ENCODE results near the gene RBM8A.

Gene RBM8A

DNA sequence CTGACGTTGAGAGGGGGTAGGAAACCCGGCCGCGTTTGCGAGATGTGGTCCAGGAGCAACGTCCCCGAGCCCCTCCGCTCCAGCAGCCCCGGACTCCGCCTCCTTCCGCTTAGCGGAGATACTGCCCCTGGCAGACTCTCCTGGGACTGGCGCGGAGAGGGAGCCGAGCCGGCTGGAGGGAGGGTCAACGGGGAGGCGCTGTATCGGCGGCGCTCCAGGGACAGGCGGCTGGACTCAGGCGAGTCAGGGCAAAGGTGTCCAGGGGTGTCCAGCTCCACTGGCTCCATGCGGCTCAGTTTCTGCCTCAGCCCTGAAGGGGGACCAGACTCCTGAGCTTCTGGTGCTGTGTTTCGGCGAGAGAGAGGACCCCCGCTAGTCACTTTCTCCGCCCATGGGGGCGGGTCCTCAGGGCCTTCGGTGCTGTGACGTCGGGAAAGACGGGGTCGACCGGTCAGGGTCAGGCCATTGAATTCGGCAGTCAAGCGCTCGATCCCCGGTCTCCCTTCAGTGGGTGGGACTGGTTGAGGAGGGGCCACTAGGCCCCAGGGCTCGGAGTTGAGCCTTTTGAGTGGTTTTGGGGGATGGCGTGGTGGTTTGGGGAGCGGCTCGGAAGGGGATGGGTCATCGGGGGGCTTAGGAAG is 33.3 kb upstream of the RBM8A start:
- Mint-ChIP-seq H3K27ac (peak overlapping the region; percentile 94), H3K4me3 (peak overlapping the region; percentile 94), H3K36me3 (no peaks in the 10 kb centered on the region), H3K4me1 (ENCODE audit: low read depth) (peaks cover 77% of the 10 kb centered on the region), H3K9me3 (ENCODE audit: low read depth) (no peaks in the 10 kb centered on the region), H3K27me3 (no peaks in the 10 kb centered on the region)

DNA sequence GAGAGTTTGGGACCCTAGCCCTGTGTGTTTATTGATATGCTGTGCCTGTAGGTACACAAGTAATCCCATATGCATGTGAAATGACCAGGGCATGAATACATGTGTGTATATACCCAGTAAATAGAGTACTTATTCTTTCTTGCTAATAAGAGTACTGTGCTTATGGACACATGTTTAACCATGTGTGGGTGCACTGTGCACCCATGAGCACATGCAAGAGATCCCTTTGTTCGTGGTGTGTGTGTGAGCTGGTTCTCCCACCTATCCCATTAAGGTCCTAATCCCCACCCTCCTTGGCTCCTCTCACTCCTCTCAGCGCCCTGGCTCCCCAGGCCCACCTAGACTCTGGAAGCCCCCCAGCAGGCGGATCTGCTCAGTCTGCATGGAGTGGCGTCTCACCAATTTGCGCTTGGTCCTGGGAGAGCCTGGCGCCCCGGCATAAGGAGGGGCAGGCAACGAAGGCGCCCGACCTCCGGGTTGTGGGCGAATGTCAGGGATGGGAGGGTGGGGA is 32.7 kb upstream of the RBM8A start:
- no peaks in the 10 kb centered on the region for H3K27me3 Mint-ChIP-seq
- no peaks in the 10 kb centered on the region for H3K36me3 Mint-ChIP-seq
- H3K4me3 Mint-ChIP-seq: peak overlapping the region; percentile 75
- peaks cover 78% of the 10 kb centered on the region for H3K4me1 Mint-ChIP-seq (ENCODE audit: low read depth)
- no peaks in the 10 kb centered on the region for H3K9me3 Mint-ChIP-seq (ENCODE audit: low read depth)
- H3K27ac Mint-ChIP-seq: peak overlapping the region; percentile 31

DNA sequence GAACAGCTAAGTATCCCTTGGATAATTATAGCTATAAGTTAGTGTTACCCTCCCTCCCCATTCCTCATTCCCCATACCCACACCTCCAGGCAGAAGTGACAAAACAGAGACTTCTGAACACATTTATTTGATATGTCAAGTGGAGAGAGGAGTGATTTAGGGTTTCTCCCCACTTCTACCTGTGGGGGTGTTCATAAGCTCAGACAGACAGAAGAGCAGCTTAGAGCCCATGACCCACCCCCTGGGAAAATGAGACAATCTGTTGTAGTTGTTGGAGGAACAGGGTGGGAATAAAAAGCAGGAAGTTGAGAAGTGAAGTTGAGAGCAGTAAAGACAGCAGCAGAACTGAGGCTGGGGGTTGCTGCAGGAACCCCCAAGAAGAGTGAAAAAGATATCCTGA is 32.0 kb upstream of the RBM8A start:
- Mint-ChIP-seq H3K4me1 (ENCODE audit: low read depth) (peaks cover 80% of the 10 kb centered on the region), H3K27me3 (no peaks in the 10 kb centered on the region), H3K4me3 (peak overlapping the region; percentile 75), H3K9me3 (ENCODE audit: low read depth) (no peaks in the 10 kb centered on the region), H3K27ac (peak overlapping the region; percentile 25), H3K36me3 (no peaks in the 10 kb centered on the region)

DNA sequence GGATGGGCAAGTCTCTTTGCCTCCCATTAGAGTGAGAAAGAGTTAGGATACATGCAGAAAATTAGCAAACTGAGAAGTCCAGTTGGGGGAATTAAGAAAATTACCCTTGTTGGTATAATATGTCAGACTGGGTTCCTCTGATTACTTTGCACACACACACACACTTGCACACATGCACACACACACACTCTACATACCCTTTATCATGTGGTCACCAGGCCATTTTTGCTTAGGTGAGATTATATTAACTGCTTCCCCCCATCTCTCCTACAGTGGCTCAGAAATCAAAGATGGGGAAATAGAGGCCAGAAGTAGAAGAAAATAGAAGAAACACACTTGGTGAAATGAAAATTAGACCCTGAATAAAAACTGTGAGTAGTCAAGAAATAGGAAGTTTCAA is 31.4 kb upstream of the RBM8A start:
- H3K4me1 Mint-ChIP-seq (ENCODE audit: low read depth): peaks cover 80% of the 10 kb centered on the region
- H3K36me3 Mint-ChIP-seq: no peaks in the 10 kb centered on the region
- peak overlapping the region; percentile 79 for H3K4me3 Mint-ChIP-seq
- no peaks in the 10 kb centered on the region for H3K27me3 Mint-ChIP-seq
- H3K27ac Mint-ChIP-seq: peak overlapping the region; percentile 25
- H3K9me3 Mint-ChIP-seq (ENCODE audit: low read depth): no peaks in the 10 kb centered on the region

DNA sequence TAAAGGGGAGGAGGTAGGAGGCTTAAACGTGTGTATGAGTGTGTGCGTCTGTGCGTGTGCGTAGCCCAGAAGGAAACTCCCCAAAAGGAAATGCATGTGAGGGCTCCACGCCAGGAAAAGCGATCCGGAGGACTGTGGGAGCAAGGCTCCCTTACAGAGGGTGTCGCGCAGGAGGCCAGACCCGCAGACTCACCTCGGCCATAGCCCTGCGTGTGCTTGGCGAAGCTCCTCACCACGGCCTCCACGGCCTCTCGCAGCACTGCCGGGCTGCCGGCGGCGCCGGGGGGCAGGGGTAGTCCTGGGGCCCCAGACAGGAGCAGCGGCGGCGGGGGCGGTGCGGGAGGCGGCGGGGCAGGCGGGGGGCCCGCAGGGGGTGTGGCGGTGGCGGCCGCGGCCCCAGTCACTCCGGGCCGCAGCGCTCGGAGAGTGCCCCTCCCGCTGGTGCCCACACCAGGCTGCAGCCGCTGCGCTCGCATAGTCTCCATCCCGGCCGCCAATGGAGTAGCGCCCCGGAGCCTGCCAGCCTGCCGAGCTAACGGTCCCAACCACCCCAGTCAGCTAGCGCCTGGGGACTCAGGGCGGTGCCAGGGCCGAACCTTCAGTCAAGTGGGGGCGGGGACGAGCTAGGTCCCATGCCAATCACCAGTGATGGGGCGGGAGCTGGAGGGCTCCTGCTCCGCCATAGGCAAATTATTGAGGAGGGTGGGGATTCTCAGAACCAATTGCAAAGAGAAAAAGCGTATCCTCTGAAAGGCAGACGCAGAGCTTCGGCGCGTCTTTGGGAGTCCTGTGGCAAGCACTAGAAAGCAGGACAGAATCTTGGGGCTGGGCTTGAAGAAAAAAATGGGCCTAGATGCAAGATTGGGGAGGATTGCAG is 30.4 kb upstream of the RBM8A start, which contains the start of gene LIX1L:
LIX1L (minus strand) TSS at position 575 of the 877 bp plus-strand sequence; CDS start at position 485, 90 bp downstream.
- H3K9me3 Mint-ChIP-seq (ENCODE audit: low read depth): no peaks in the 10 kb centered on the region
- peak within 1 kb of the TSS; percentile 96 for H3K4me3 Mint-ChIP-seq
- peak within 1 kb of the TSS; percentile 98 for H3K27ac Mint-ChIP-seq
- H3K36me3 Mint-ChIP-seq: no peaks in the 10 kb centered on the region
- H3K4me1 Mint-ChIP-seq (ENCODE audit: low read depth): peaks cover 76% of the 10 kb centered on the region
- H3K27me3 Mint-ChIP-seq: no peaks in the 10 kb centered on the region

DNA sequence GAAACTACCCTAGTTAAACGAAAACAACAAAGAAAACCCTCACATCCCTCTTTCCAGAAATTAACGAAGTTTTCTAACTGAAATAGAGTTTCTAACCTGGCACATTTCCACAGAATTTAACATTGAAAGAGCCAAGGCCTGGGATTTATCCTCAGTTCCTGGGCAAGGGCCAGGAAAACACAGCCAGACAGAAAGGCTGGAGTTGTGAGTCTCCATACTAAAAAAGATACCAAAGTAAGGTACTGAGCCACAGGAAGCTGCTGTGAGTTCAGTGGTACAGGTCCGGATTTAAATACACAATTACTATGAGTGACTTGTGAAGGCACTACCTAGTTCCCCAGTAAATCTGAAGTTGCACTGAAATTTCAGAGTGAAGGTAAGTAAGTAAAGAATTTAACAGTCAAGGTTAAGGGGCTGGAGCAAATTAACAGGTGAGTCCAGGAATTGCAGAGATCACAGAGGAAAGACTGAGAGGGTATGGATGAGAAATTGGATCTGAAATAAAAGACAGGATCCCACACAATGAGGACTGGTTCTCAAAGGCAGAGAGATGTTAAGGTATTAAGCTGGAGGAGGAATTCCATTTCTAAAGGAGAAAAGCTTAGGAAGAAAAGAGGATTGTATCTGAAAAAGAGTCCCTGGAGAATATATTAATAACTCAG is 29.6 kb upstream of the RBM8A start:
- peaks cover 3% of the 10 kb centered on the region for H3K36me3 Mint-ChIP-seq
- H3K27me3 Mint-ChIP-seq: no peaks in the 10 kb centered on the region
- H3K4me3 Mint-ChIP-seq: peak overlapping the region; percentile 96
- H3K9me3 Mint-ChIP-seq (ENCODE audit: low read depth): no peaks in the 10 kb centered on the region
- H3K4me1 Mint-ChIP-seq (ENCODE audit: low read depth): peaks cover 77% of the 10 kb centered on the region
- H3K27ac Mint-ChIP-seq: peak overlapping the region; percentile 98

DNA sequence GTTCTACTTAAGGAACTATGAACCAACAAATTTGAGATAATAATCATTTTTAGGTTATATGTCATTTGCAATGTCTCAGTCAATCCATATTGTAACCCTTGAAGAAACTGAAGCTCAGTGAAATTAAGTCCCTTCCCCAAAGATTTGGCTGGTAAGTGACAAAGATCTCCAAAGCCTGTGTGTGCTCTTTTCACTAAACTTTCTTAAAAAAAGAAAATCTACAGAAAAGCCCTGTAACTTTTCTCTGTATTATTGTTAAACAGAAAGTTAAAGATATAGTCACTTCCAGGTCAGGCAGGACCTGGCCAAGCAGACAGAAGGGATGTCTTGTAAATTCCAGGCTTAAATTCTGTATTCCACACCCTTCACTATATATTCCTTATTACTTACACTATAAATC is 29.1 kb upstream of the RBM8A start:
- H3K4me1 Mint-ChIP-seq (ENCODE audit: low read depth): peaks cover 79% of the 10 kb centered on the region
- peaks cover 3% of the 10 kb centered on the region for H3K36me3 Mint-ChIP-seq
- peak overlapping the region; percentile 98 for H3K27ac Mint-ChIP-seq
- peak overlapping the region; percentile 96 for H3K4me3 Mint-ChIP-seq
- H3K27me3 Mint-ChIP-seq: no peaks in the 10 kb centered on the region
- H3K9me3 Mint-ChIP-seq (ENCODE audit: low read depth): no peaks in the 10 kb centered on the region

DNA sequence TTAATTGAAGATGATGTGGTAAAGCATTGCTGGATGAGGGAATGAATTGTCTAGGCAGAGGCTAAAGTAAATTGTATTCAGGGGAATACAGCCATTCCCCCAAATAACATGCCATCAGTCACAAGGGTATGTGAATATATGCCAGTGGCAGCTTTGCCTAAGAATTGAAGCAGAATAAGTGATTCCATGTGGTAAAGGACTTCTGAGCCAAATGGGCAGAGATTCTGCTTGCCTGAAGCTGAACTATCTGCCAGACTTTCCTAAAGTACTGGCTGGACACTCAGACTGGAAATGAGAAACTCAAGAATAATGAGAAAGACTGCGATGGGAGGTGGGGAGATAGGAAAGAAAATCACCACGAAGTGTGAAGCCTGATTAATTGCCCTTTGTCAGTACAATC is 28.2 kb upstream of the RBM8A start:
- Mint-ChIP-seq H3K27me3 (no peaks in the 10 kb centered on the region), H3K4me3 (peak overlapping the region; percentile 96), H3K27ac (no peak overlapping the region), H3K9me3 (ENCODE audit: low read depth) (no peaks in the 10 kb centered on the region), H3K36me3 (peaks cover 3% of the 10 kb centered on the region), H3K4me1 (ENCODE audit: low read depth) (peaks cover 83% of the 10 kb centered on the region)

DNA sequence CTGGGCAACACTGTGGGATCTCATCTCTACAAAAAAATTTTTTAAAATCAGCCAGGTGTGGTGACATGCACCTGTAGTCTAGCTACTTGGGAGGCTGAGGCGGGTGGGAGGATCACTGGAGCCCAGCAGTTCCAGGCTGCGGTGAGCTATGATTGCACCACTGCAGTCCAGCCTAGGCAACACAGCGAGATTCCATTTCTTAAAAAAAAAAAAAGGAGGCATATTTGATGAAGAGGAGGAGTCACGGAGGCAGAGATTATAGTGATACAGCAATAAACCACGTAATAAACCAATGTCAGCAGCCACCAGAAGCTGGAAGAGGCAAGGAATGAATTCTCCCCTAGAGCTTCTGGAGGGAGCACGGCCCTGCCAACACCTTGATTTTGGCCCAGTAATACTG is 26.6 kb upstream of the RBM8A start:
- Mint-ChIP-seq H3K27me3 (no peaks in the 10 kb centered on the region), H3K4me3 (peak overlapping the region; percentile 4), H3K9me3 (ENCODE audit: low read depth) (no peaks in the 10 kb centered on the region), H3K4me1 (ENCODE audit: low read depth) (peaks cover 81% of the 10 kb centered on the region), H3K27ac (peak overlapping the region; percentile 11), H3K36me3 (peaks cover 3% of the 10 kb centered on the region)

DNA sequence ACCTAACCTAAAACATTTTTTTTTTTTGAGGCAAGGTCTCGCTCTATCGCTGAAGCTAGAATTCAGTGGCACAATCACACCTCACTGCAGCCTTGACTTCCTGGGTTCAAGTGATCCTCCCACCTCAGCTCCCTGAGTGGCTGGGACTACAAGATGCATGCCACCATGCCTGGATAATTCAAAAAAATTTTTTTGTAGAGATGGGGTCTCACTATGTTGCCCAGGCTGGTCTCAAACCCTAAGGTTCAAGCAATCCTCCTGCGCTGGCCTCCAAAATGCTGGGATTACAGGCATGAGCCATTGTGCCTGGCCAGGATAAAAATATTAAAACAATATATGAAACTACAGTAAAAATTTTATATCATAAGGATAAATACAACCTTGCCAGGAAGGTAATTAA is 25.6 kb upstream of the RBM8A start:
- Mint-ChIP-seq H3K9me3 (ENCODE audit: low read depth) (no peaks in the 10 kb centered on the region), H3K27ac (no peak overlapping the region), H3K36me3 (peaks cover 3% of the 10 kb centered on the region), H3K4me3 (no peak overlapping the region), H3K27me3 (no peaks in the 10 kb centered on the region), H3K4me1 (ENCODE audit: low read depth) (peaks cover 77% of the 10 kb centered on the region)

DNA sequence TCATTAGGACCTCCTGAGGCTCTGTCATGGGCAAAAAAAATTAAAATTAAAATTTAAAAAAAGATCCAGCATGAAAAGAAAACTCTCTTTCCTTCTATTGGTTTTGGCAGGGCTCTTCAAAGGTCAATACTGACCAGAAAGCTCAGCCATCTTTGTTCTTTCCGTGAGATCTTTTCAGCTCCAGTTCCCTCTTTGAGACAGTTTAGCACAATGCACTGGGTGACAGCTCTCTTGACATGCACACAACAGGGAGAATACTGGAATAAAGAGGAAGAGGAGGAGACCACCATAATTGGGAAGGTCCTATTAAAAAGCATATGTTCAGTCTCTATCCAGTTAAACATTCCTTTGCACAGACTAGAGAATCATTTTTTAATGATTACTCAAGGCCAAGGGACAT is 24.2 kb upstream of the RBM8A start:
- peaks cover 5% of the 10 kb centered on the region for H3K36me3 Mint-ChIP-seq
- peak overlapping the region; percentile 73 for H3K27ac Mint-ChIP-seq
- peaks cover 72% of the 10 kb centered on the region for H3K4me1 Mint-ChIP-seq (ENCODE audit: low read depth)
- no peaks in the 10 kb centered on the region for H3K27me3 Mint-ChIP-seq
- no peak overlapping the region for H3K4me3 Mint-ChIP-seq
- H3K9me3 Mint-ChIP-seq (ENCODE audit: low read depth): no peaks in the 10 kb centered on the region

DNA sequence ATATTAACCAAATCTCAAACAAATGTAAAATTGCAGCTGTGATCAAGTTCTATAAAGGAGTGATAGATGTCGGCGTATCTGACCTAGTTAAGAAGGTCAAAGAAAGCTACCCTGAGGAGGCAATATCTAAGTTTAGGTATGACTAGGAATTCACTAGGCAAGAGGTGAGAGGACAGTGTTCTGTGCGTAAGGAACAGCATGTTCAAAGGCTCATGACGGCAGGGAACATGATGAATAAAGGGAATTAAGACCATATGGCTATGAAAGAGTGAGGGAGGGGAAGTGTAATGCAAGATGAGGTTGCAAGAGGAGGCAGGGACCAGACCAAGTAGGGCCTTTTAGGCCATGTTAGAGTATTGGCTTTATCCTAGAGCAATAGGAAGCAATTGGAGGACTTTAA is 21.9 kb upstream of the RBM8A start:
- no peaks in the 10 kb centered on the region for H3K27me3 Mint-ChIP-seq
- H3K4me3 Mint-ChIP-seq: no peak overlapping the region
- H3K27ac Mint-ChIP-seq: peak overlapping the region; percentile 69
- H3K9me3 Mint-ChIP-seq (ENCODE audit: low read depth): no peaks in the 10 kb centered on the region
- peaks cover 5% of the 10 kb centered on the region for H3K36me3 Mint-ChIP-seq
- peaks cover 52% of the 10 kb centered on the region for H3K4me1 Mint-ChIP-seq (ENCODE audit: low read depth)

DNA sequence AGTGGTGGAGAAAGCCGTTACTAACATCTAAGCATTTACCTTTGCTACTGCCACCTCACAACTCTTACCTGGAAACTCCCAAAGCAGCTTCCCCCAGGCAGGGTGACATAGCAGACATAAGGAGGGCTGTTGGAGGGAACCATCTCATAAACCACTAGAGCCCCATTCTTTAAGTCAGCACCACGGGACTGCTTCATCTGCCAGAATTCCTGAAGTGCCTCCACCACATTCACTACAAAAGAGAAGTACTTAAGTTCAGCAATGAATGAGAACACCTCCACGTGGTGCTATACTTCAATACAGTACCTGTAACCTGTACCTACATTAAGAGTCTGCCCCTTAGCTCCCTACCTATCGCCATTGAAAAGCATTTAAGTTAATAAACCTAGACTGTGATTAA is 20.3 kb upstream of the RBM8A start:
- no peak overlapping the region for H3K4me3 Mint-ChIP-seq
- peaks cover 8% of the 10 kb centered on the region for H3K36me3 Mint-ChIP-seq
- H3K4me1 Mint-ChIP-seq (ENCODE audit: low read depth): peaks cover 40% of the 10 kb centered on the region
- H3K27me3 Mint-ChIP-seq: no peaks in the 10 kb centered on the region
- no peaks in the 10 kb centered on the region for H3K9me3 Mint-ChIP-seq (ENCODE audit: low read depth)
- peak overlapping the region; percentile 12 for H3K27ac Mint-ChIP-seq

DNA sequence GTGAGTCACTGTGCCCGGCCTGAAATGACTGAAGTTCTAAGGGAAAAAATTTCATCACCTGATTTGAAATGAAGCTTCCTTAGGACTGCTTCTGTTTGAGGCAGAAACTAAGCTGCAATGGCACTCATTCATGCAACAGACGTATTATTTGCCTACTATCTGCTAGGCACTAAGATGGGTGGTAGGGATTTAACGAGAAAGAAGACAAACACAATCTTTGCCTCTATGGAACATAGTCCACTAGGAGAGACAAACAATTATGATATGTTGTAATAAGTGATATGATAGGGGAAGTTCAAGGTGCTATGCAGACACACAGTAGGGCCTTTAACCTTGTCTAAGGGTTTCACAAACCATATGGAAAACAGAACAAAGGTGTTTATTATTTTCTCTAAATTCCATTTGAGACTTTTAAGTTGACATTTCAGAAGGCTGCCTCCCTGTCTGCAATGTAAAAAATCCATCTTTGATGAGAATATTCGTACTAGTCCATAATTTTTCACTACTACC is 19.2 kb upstream of the RBM8A start:
- Mint-ChIP-seq H3K4me3 (no peak overlapping the region), H3K4me1 (ENCODE audit: low read depth) (peaks cover 32% of the 10 kb centered on the region), H3K27me3 (no peaks in the 10 kb centered on the region), H3K9me3 (ENCODE audit: low read depth) (no peaks in the 10 kb centered on the region), H3K27ac (peak overlapping the region; percentile 47), H3K36me3 (peaks cover 9% of the 10 kb centered on the region)

DNA sequence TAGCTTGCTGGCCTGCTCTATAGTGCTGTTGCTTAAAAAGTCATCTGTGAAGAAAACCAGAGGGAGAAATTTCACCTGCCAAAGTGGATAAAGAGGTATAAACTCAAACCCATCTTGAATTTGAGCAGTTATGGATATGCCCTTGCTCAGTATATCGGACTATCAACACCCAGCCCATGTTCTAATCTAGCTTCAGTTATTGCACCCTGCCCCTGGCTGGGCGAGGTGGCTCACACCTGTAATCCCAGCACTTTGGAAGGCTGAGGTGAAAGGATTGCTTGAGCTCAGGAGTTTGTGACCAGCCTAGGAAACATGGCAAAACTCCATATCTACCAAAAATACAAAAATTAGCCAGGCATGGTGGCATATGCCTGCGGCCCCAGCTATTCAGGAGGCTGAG is 17.2 kb upstream of the RBM8A start:
- Mint-ChIP-seq H3K9me3 (ENCODE audit: low read depth) (no peaks in the 10 kb centered on the region), H3K4me1 (ENCODE audit: low read depth) (peaks cover 17% of the 10 kb centered on the region), H3K36me3 (peaks cover 9% of the 10 kb centered on the region), H3K27me3 (no peaks in the 10 kb centered on the region), H3K4me3 (no peak overlapping the region), H3K27ac (no peak overlapping the region)
